HCT116 (cell line): Measurements from ENCODE around the gene CIZ1.

ENCODE experiments used
- CTCF ChIP-seq, 3 experiments: fragments of 200-600 bp in 1 of 3; sonication (generic) in 1 of 3; IDR thresholded peaks in 2 of 3; conservative IDR thresholded peaks in 1 of 3; 2 replicates each; pipeline ENCODE4 v1.5.1; 2012 to 2017; ENCODE audit warnings: low read depth in 2 of 3, low read length in 2 of 3, antibody characterized with exemption in 1 of 3, borderline replicate concordance in 1 of 3, control low read depth in 1 of 3, mild to moderate bottlenecking in 1 of 3, mixed read lengths in 1 of 3, mixed run types in 1 of 3, moderate library complexity in 1 of 3; ENCODE audit not compliant: insufficient read depth in 1 of 3
- EGR1 ChIP-seq: IDR thresholded peaks from 2 replicates; pipeline ENCODE4 v1.6.1; 2012; ENCODE audit warnings: low read depth
- EZH2 ChIP-seq: fragments of 200-600 bp; sonication (generic); IDR thresholded peaks from 2 replicates; pipeline ENCODE4 v1.6.1; 2017; ENCODE audit warnings: antibody characterized with exemption, mixed run types
- POLR2AphosphoS5 ChIP-seq: IDR thresholded peaks from 2 replicates; pipeline ENCODE4 v1.6.1; 2011; ENCODE audit warnings: mild to moderate bottlenecking, low read depth, low read length, moderate library complexity

- TF ChIP-seq CTCF (IDR thresholded peaks at IDR 0.05 in 2 of 3, conservative IDR thresholded peaks at IDR 0.05 in 1 of 3; ENCODE audit: borderline replicate concordance in 1 of 3, insufficient read depth in 1 of 3, low read depth in 2 of 3, low read length in 2 of 3) (no peak), POLR2AphosphoS5 (no peak), EZH2 (no peak), EGR1 (no peak)
These were observed 22.6 kb upstream of the CIZ1 start for GRCh38 chr9:128213746-128214497.
